A549 (cell line): ENCODE measurements around the gene BCL2L12. TPM values are rescaled to one million over a fixed set of nuclear protein-coding genes. Genes with fewer than 3 reads are reported as not detected.

ENCODE experiments used
- ATAC-seq, 2 experiments: fragments of 200-7000 bp in 1 of 2; fragments of >200 bp in 1 of 2; cut with Nextera tagmentation in 1 of 2; cut with Tn5 transposase in 1 of 2; 3 replicates each; pipeline versions ENCODE4 v1.8.0 to v1.9.1; 2018 to 2020; ENCODE audit warnings: mild to moderate bottlenecking in 1 of 2, moderate library complexity in 1 of 2
- CTCF ChIA-PET: fragments of 300-600 bp; sonication (Branson Sonifier 250); formaldehyde crosslinking; extraction: SDS; loops from one replicate; lab custom pipeline; 2021; ENCODE audit warnings: antibody characterized with exemption, inconsistent platforms; lab: Yijun Ruan, JAX
- POLR2A ChIA-PET: fragments of 350-600 bp; formaldehyde crosslinking; extraction: SDS; loops from one replicate; lab custom pipeline; 2021; ENCODE audit warnings: antibody characterized with exemption, inconsistent platforms; lab: Yijun Ruan, JAX
- DNase-seq, 2 experiments: peaks; one replicate each; pipeline versions ENCODE4 v3.0.0 to v3.0.0-alpha.2; 2011 to 2016; ENCODE audit warnings: low read depth in 1 of 2, low spot score in 1 of 2
- FAIRE-seq: peaks from 2 replicates; lab custom pipeline; 2011; peaks lifted over from hg19 to GRCh38; lab: Jason Lieb, UNC
- H3K27ac ChIP-seq, 2 experiments: fragments of >200 bp; sonication (Bioruptor Twin); formaldehyde crosslinking; 3 replicates each; pipeline ENCODE4 v1.5.1; 2016 to 2017
- H3K4me1 ChIP-seq: fragments of >200 bp; sonication (Bioruptor Twin); formaldehyde crosslinking; 3 replicates; pipeline ENCODE4 v1.6.1; 2016
- H3K4me2 ChIP-seq: fragments of >200 bp; sonication (Bioruptor Twin); formaldehyde crosslinking; 3 replicates; pipeline ENCODE4 v1.6.1; 2016
- H3K4me3 ChIP-seq: fragments of >200 bp; sonication (Bioruptor Twin); formaldehyde crosslinking; 3 replicates; pipeline ENCODE4 v1.5.1; 2016
- H3K9me3 ChIP-seq: fragments of >200 bp; sonication (Bioruptor Twin); formaldehyde crosslinking; 3 replicates; pipeline ENCODE4 v1.6.1; 2016
- CHD4 ChIP-seq: fragments of 200-600 bp; sonication (generic); IDR thresholded peaks from 2 replicates; pipeline ENCODE4 v1.6.1; 2016; ENCODE audit warnings: antibody characterized with exemption, mild to moderate bottlenecking, borderline replicate concordance
- CTCF ChIP-seq: fragments of >200 bp; sonication (Bioruptor Twin); formaldehyde crosslinking; IDR thresholded peaks from 3 replicates; pipeline ENCODE4 v1.5.1; 2016
- ESRRA ChIP-seq: fragments of 150-350 bp; IDR thresholded peaks from 2 replicates; pipeline ENCODE4 v1.6.1; 2014; ENCODE audit warnings: mild to moderate bottlenecking, low read length, borderline replicate concordance
- FOSB ChIP-seq: fragments of 250-450 bp; sonication (Bioruptor Pico); IDR thresholded peaks from 2 replicates; pipeline ENCODE4 v1.5.0; 2020; ENCODE audit warnings: mild to moderate bottlenecking, moderate library complexity
- HOXB5 ChIP-seq: fragments of 250-450 bp; sonication (Bioruptor Pico); IDR thresholded peaks from 2 replicates; pipeline ENCODE4 v1.5.0; 2020; ENCODE audit warnings: mild to moderate bottlenecking, moderate library complexity
- JUN ChIP-seq, 2 experiments: fragments of >200 bp; sonication (Bioruptor Twin); formaldehyde crosslinking; IDR thresholded peaks; 2 replicates in 1 of 2; 3 replicates in 1 of 2; pipeline ENCODE4 v1.6.1; 2016 to 2017
- MAX ChIP-seq: IDR thresholded peaks from 2 replicates; pipeline ENCODE4 v1.6.1; 2012
- MAZ ChIP-seq: fragments of 150-350 bp; IDR thresholded peaks from 2 replicates; pipeline ENCODE4 v1.6.1; 2014; ENCODE audit warnings: antibody characterized with exemption, low read depth, low read length, borderline replicate concordance
- NPAS2 ChIP-seq: fragments of 250-450 bp; sonication (Bioruptor Pico); IDR thresholded peaks from 2 replicates; pipeline ENCODE4 v1.8.0; 2022; ENCODE audit warnings: mild to moderate bottlenecking, moderate library complexity, borderline replicate concordance
- PBX3 ChIP-seq: IDR thresholded peaks from 2 replicates; pipeline ENCODE4 v1.6.1; 2012
- RAD21 ChIP-seq, 2 experiments: fragments of >200 bp in 1 of 2; sonication (Bioruptor Twin) in 1 of 2; formaldehyde crosslinking in 1 of 2; IDR thresholded peaks in 1 of 2; conservative IDR thresholded peaks in 1 of 2; 2 replicates in 1 of 2; 3 replicates in 1 of 2; pipeline ENCODE4 v1.6.1; 2012 to 2018; ENCODE audit warnings: inconsistent platforms in 1 of 2
- RARB ChIP-seq: fragments of 250-450 bp; sonication (Bioruptor Pico); IDR thresholded peaks from 2 replicates; pipeline ENCODE4 v1.8.0; 2021; ENCODE audit warnings: mild to moderate bottlenecking, moderate library complexity
- RCOR1 ChIP-seq: fragments of 150-350 bp; IDR thresholded peaks from 2 replicates; pipeline ENCODE4 v1.6.1; 2014; ENCODE audit warnings: antibody characterized with exemption, low read length, low read depth
- SMC3 ChIP-seq: fragments of >200 bp; sonication (Bioruptor Twin); formaldehyde crosslinking; IDR thresholded peaks from 3 replicates; pipeline ENCODE4 v1.6.1; 2018; ENCODE audit warnings: inconsistent platforms
- SREBF2 ChIP-seq: fragments of 450-650 bp; IDR thresholded peaks from 2 replicates; pipeline ENCODE4 v1.6.1; 2014; ENCODE audit warnings: mild to moderate bottlenecking, moderate library complexity
- TP53 ChIP-seq: fragments of 250-450 bp; sonication (Bioruptor Pico); IDR thresholded peaks from 2 replicates; pipeline ENCODE4 v1.5.0; 2021; ENCODE audit warnings: mild to moderate bottlenecking, moderate library complexity
- USF2 ChIP-seq: fragments of 450-650 bp; IDR thresholded peaks from 2 replicates; pipeline ENCODE4 v1.6.1; 2014; ENCODE audit warnings: antibody characterized with exemption
- ZNF302 ChIP-seq: fragments of 250-450 bp; sonication (Bioruptor Pico); IDR thresholded peaks from 2 replicates; pipeline ENCODE4 v1.9.0; 2021; ENCODE audit warnings: inconsistent platforms, mild to moderate bottlenecking, moderate library complexity
- WGBS: methylation state at CpG from one replicate; pipeline ENCODE4 v1.1.6; 2017; ENCODE audit errors: missing lambda C conversion rate; 5-methylcytosine and 5-hydroxymethylcytosine counted together
- polyA plus RNA-seq, 4 experiments: library from polyadenylated mRNA; depleted of rRNA in 3 of 4; stranded (reverse); fragments of >200 nt; fragmentation: RNase III in 1 of 4; extraction: RNeasy Plus Mini Kit Qiagen cat#74134 plus additional on column Dnase treatment in 1 of 4; gene quantifications; 2 replicates in 3 of 4; 3 replicates in 1 of 4; pipeline ENCODE4 v1.2.3, GENCODE V29; 2011 to 2017

Gene BCL2L12
- polyA plus RNA-seq, 2 of the 4 experiments (the other 2 are of a cell fraction): 26.6 to 53.0 TPM

- ChIA-PET POLR2A (interaction anchor here (1.2 to 2.6 kb wide), 4 partner anchors 10 to 101 kb away, joined by 4 to 41 read pairs (median 20); partner anchors contain the start of genes AP2A1, PRMT1, RRAS and SCAF1), CTCF (interaction anchor here (12.2 to 21.2 kb wide), 2 partner anchors 9 to 22 kb away, joined by 117 to 326 read pairs; partner anchors contain the start of genes PRMT1, RRAS and SCAF1)
- ATAC-seq (peak; percentile 10 to 24; a peak in 5 of 6 replicates), FAIRE-seq (no peak), DNase-seq (peak in 1 of 2 experiments; percentile 47)
- WGBS: 1% methylated on average over 9 of the region's 9 CpGs
- Histone ChIP-seq H3K9me3 (no peaks in the 10 kb centered on the region), H3K27ac (peak overlapping the region; percentile 79 to 86), H3K4me3 (peak overlapping the region; percentile 65), H3K4me1 (peaks cover 14% of the 10 kb centered on the region), H3K4me2 (peak overlapping the region; percentile 91)
- no peak for TF ChIP-seq USF2
- TF ChIP-seq PBX3: no peak; the same call in 1 of the 2 replicates
- 0 out of 2 replicates have a peak, but pooled peaks have one; percentile 30 for TF ChIP-seq TP53 (CRISPR knock-in tag)
- no peak for TF ChIP-seq ZNF302 (CRISPR knock-in tag)
- peak; percentile 34; the same call in 1 of the 2 replicates for TF ChIP-seq FOSB (CRISPR knock-in tag)
These were observed 349 bp downstream of the BCL2L12 start for GRCh38 chr19:49666120-49666444.

- ATAC-seq (no peak), DNase-seq (no peak), FAIRE-seq (no peak)
- Histone ChIP-seq H3K4me3 (no peak overlapping the region), H3K9me3 (no peaks in the 10 kb centered on the region), H3K4me2 (peak overlapping the region; percentile 91; the same call in 1 of the 3 replicates), H3K27ac (no peak overlapping the region), H3K4me1 (peaks cover 22% of the 10 kb centered on the region)
- ChIA-PET POLR2A (interaction anchor here (2.1 kb wide), 1 partner anchor 9 kb away, joined by 11 read pairs; the partner anchor contains the start of gene PRMT1), CTCF (interaction anchor here (1.2 to 21.2 kb wide), 4 partner anchors 5 to 32 kb away, joined by 3 to 326 read pairs (median 166); partner anchors contain the start of genes BCL2L12, IRF3 and PRMT1)
- TF ChIP-seq MAX: no peak
- no peak for TF ChIP-seq SREBF2
- no peak for TF ChIP-seq NPAS2 (CRISPR knock-in tag)
- TF ChIP-seq SMC3: no peak
- WGBS: 93% methylated on average over 2 of the region's 2 CpGs
These were observed 1.7 kb downstream of the BCL2L12 start for GRCh38 chr19:49667473-49667872.

- TF ChIP-seq RCOR1 (no peak), RARB (no peak), ZNF302 (CRISPR knock-in tag) (no peak), NPAS2 (CRISPR knock-in tag) (no peak), ESRRA (no peak), USF2 (no peak)
- TF ChIP-seq, all 56 proteins: peak for 0
- Histone ChIP-seq H3K4me2 (no peak overlapping the region), H3K27ac (no peak overlapping the region), H3K4me3 (no peak overlapping the region), H3K4me1 (peaks cover 15% of the 10 kb centered on the region), H3K9me3 (no peaks in the 10 kb centered on the region)
- 84% methylated on average over 3 of the region's 3 CpGs for WGBS
- DNase-seq: no peak
- ChIA-PET CTCF (interaction anchor here (0.5 to 21.2 kb wide), 7 partner anchors 5 to 167 kb away, joined by 3 to 326 read pairs (median 15); partner anchors contain the start of genes BCL2L12, IRF3, PRMT1 and RRAS), POLR2A (no interaction called here)
- no peak for ATAC-seq
- no peak for FAIRE-seq
These were observed 3.8 kb downstream of the BCL2L12 start for GRCh38 chr19:49669516-49669915.

- H3K4me2 ChIP-seq: peak overlapping the region; percentile 76
- POLR2A ChIA-PET: interaction anchor here (1.9 kb wide), 2 partner anchors 31 to 32 kb away, joined by 4 to 5 read pairs; partner anchors contain the start of genes RRAS and SCAF1
- no peaks in the 10 kb centered on the region for H3K9me3 ChIP-seq
- FAIRE-seq (no peak), ATAC-seq (peak; percentile 47 to 53), DNase-seq (peak; percentile 87 to 97)
- H3K27ac ChIP-seq: peak overlapping the region; percentile 57 to 80; a peak in 5 of 6 replicates
- no peak for TF ChIP-seq FOSB (CRISPR knock-in tag)
- peak; percentile 94 for TF ChIP-seq CTCF
- peak; percentile 77 for TF ChIP-seq SMC3
- 0 out of 2 replicates have a peak, but pooled peaks have one; percentile 78 for TF ChIP-seq MAZ
- no peak for TF ChIP-seq HOXB5 (CRISPR knock-in tag)
- TF ChIP-seq CHD4: no peak
- TF ChIP-seq RAD21 (conservative IDR thresholded peaks at IDR 0.05 in 1 of 2, IDR thresholded peaks at IDR 0.05 in 1 of 2): peak; percentile 64 to 65
- no peak for TF ChIP-seq JUN (IDR thresholded peaks at IDR 0.05)
- H3K4me3 ChIP-seq: no peak overlapping the region
- 21% methylated on average over 27 of the region's 28 CpGs for WGBS
- CTCF ChIA-PET: interaction anchor here (0.5 to 21.2 kb wide), 53 partner anchors 2 to 889 kb away, joined by 3 to 326 read pairs (median 5); partner anchors contain the start of genes ADM5, BCL2L12, CPT1C and IRF3
- H3K4me1 ChIP-seq: peaks cover 11% of the 10 kb centered on the region
These were observed 6.6 kb downstream of the BCL2L12 start for GRCh38 chr19:49672131-49672919.
